ENCODE measurements around the gene PLN.

DNA sequence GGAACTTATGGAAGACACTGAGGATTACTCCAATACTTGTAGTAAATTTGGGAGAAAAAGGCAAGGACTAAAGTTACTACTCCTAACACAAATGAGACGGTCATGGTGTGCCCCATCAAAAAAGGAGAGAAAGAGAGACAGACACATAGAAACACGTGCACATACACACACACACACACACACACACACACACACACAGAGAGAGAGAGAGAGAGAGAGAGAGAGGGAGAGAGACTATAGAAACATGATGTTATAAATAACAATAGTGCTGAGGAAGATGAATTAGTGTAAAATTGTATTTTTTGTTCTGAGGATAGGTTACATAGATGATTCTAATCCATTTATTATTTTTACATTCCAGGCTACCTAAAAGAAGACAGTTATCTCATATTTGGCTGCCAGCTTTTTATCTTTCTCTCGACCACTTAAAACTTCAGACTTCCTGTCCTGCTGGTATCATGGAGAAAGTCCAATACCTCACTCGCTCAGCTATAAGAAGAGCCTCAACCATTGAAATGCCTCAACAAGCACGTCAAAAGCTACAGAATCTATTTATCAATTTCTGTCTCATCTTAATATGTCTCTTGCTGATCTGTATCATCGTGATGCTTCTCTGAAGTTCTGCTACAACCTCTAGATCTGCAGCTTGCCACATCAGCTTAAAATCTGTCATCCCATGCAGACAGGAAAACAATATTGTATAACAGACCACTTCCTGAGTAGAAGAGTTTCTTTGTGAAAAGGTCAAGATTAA lies 10.5 kb downstream of the PLN start:
- TF ChIP-seq CTCF (IDR thresholded peaks at IDR 0.05) (no peak), POLR2A (IDR thresholded peaks at IDR 0.05) (no peak), EP300 (IDR thresholded peaks at IDR 0.05) (no peak)

All from ovary (tissue), 3 donors.